HEK293T (cell line): ENCODE results near the gene STK32A.

Experiments
- BHLHE40 ChIP-seq: fragments of 450-650 bp; IDR thresholded peaks from 2 replicates; pipeline ENCODE4 v1.6.1; 2016; ENCODE audit warnings: mild to moderate bottlenecking, moderate library complexity, borderline replicate concordance
- ELF4 ChIP-seq: fragments of 450-650 bp; IDR thresholded peaks from 2 replicates; pipeline ENCODE4 v1.6.1; 2017; ENCODE audit warnings: antibody characterized with exemption
- FOXM1 ChIP-seq: fragments of 450-650 bp; IDR thresholded peaks from 2 replicates; pipeline ENCODE4 v1.6.1; 2017; ENCODE audit warnings: mild to moderate bottlenecking, borderline replicate concordance
- SP1 ChIP-seq: fragments of 450-650 bp; IDR thresholded peaks from 2 replicates; pipeline ENCODE4 v1.6.1; 2017
- SUZ12 ChIP-seq: fragments of 450-650 bp; IDR thresholded peaks from 2 replicates; pipeline ENCODE4 v1.6.1; 2016; ENCODE audit warnings: mild to moderate bottlenecking
- TARDBP ChIP-seq: fragments of 450-650 bp; IDR thresholded peaks from 2 replicates; pipeline ENCODE4 v1.6.1; 2016
- TF ChIP-seq, protein P1 (sequence below): fragments of 450-650 bp; IDR thresholded peaks from 2 replicates; pipeline ENCODE4 v1.6.1; 2016

DNA sequence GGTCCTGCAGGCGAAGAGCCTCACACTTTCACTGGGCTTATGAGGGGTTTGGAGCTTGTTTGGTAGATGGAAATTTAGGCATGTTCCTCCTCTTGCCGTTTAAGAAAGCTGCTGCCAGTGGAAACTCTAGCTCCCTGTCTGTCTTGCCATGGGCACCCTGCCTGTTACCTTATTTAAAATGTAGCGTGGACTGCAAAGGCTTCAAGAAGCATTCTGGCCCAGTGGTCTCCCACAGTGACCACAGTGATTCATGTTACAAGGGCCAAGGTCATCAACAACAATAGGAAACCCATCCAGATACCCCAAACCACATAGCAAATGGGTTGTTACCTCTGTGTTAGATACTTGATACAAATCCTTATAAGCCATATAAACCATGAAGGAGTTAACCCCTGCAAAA lies 178.4 kb downstream of the STK32A start:
- TF ChIP-seq BHLHE40 (no peak), ELF4 (no peak), FOXM1 (no peak), SP1 (no peak), SUZ12 (no peak), TARDBP (no peak)
- TF ChIP-seq, protein P1, sequence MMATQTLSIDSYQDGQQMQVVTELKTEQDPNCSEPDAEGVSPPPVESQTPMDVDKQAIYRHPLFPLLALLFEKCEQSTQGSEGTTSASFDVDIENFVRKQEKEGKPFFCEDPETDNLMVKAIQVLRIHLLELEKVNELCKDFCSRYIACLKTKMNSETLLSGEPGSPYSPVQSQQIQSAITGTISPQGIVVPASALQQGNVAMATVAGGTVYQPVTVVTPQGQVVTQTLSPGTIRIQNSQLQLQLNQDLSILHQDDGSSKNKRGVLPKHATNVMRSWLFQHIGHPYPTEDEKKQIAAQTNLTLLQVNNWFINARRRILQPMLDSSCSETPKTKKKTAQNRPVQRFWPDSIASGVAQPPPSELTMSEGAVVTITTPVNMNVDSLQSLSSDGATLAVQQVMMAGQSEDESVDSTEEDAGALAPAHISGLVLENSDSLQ, result no peak
